Umbilical cord (tissue), 2 donors: ENCODE results near the gene CD86. TPM values are rescaled to one million over a fixed set of nuclear protein-coding genes. Genes with fewer than 3 reads are reported as not detected.
"Not testable (repeated sequence)": the region's sequence is repeated elsewhere in the genome, so short reads cannot be mapped to it uniquely, and the experiment has no call there.

Experiments used
- DNase-seq: peaks from one replicate; pipeline ENCODE4 v3.0.0-alpha.2; 2015; ENCODE audit warnings: low spot score
- total RNA-seq: library from RNA; depleted of rRNA; stranded (reverse); fragments of >200 nt; gene quantifications from one replicate; pipeline ENCODE4 v1.2.3, GENCODE V29; 2014; ENCODE audit warnings: low replicate concordance; ENCODE audit not compliant: insufficient read depth

Gene CD86, protein sequence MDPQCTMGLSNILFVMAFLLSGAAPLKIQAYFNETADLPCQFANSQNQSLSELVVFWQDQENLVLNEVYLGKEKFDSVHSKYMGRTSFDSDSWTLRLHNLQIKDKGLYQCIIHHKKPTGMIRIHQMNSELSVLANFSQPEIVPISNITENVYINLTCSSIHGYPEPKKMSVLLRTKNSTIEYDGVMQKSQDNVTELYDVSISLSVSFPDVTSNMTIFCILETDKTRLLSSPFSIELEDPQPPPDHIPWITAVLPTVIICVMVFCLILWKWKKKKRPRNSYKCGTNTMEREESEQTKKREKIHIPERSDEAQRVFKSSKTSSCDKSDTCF
- 20.2 TPM for total RNA-seq

DNA sequence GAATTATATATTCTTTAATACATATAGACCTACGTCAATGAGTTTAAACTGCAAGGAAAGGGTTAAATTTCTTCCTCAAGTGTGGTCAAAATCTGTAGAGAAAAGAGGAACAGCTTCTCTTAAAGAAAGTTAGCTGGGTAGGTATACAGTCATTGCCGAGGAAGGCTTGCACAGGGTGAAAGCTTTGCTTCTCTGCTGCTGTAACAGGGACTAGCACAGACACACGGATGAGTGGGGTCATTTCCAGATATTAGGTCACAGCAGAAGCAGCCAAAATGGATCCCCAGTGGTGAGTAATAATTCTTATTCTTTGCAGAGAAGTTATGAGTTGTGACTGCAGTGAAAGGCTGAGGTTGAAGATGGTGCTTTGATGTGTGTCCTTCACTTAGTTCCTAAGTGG lies at the start of gene CD86:
Gene CD86, plus strand, starts transcription at position 148 of the 400 bp plus-strand sequence. Its CDS starts 128 bp downstream, at position 276.
- peak; percentile 21 for DNase-seq

DNA sequence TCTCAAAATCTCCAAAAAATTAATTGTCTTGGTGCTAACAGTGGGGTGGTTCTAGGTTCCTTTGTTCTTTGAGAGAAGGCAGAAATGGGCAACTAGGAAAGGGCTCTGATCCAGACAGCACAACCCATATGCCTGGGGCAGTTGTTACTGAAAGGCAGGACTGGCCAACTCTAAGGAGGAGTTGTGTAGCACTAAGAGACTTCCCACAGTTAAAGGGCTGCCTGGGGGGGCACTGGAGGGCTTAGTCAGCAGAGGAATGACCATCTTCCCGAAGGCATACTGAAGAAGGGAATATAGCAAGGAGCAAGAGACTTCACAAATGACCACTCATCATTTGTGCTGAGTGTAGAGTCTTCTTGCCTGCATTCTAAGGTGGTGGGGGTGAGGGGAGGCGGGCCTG lies 48.9 kb upstream of the CD86 start:
- no peak for DNase-seq

DNA sequence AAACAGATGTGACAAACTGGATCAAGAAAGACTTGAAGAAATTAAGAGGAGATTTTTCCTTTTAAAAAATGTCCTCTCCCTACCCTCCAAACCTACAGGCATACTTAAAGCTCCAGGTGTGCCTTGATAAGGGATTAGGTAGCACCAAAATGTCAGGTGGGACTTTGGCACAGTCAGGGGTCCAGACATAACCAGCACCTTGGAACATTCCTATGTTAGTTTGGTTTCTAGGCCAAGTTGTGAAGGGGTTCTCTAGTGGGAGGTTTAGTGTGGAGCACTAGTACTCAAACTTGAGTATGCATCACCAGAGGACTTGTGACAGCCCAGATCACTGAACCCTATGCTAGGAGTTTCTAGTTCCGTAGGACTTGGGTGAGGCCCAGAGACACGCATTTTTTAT lies 47.0 kb upstream of the CD86 start:
- no peak for DNase-seq

DNA sequence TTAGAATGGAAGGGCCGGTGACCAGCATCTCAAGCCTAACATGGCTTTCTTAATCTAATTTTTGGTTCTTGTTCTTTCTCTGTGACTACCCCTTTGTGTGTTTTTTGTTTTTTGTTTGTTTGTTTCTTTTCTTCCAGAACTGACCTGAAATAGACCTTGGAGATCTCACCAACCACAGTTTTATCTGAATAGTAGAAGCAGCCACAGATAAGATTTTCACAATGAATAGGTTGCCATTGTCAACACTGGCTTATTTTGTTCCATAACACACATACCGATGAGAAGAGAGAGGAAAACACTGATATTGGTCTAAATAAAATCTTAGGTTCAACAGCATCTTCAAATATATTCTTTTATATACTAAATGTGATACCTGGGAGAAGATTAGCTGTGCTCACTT lies 44.7 kb upstream of the CD86 start:
- no peak for DNase-seq

DNA sequence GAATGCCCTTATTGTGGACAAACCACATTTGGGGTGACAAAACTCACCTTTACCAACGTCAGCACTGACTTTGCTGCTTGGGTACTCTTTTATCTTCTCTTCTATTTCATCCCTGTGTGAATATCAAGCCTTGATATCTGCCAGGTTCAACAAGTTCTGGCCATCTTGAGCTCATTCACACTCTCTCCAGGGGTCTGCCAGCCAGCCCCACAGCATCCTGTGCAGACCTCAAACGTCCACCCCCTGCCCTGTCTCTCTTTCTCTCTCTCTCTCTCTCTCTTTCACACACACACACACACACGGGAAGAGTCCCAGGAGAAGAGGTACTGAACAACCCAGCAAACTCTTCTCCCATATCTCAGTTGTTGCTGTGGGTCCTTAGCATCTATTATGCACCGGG lies 43.8 kb upstream of the CD86 start:
- no peak for DNase-seq

DNA sequence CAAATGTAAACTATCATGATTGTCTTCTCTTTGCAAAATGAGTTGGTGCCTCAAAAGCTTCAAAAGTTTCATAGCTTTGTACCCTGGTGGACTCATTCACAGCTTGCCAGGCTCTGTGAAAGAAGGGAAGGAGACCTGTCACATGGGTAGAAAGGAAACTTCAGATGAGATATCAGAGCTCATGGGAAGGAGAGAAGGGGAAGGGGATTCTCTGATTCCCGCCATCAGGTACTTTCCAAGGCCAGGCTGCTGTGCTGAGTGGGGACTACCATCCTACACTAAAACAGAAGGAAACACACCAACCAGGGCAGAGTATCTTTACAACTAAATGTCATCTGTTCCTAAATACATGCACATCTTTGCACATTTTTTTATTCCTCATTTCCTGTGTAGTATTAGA lies 42.3 kb upstream of the CD86 start:
- DNase-seq, result no peak

DNA sequence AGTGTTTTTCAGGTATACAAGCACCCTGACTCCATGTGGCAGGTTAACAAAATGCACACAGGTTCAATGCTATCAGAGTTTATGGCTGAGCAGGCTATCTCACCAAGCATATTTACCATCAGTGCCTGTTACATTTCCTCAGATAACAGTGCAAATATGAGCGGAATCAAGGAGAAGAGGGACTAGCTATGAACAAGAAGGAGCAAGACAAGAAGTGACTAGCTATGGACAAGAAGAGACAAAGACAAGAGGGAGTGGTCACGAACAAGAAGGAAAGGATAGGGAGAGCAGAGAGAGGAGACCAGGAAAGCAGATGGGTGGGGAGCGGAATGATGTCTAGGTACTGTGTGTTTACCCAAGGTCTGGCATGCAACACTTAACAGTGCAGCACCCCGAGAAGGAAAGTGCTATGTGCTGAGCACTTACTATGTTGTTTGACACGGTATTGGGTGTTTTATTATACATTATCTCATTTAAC lies 41.7 kb upstream of the CD86 start:
- no peak for DNase-seq

DNA sequence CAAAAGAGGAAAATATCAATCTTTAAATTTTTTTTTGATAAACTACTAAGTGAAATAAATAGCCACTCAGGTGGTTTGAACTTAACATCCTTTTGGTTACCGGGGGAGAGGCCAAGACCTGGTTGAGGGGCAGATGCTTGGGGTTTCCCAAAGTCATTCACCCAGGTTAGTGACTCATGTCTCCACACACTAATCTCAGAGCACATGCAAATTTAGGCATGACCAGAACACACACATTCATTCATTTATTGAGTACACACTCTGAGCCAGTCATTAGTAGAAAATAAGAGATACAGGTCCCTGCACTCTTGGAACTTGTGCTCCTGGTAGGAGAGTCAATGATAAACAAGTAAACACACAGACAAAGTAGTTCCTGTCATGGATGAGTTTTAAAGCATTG lies 40.4 kb upstream of the CD86 start:
- no peak for DNase-seq

DNA sequence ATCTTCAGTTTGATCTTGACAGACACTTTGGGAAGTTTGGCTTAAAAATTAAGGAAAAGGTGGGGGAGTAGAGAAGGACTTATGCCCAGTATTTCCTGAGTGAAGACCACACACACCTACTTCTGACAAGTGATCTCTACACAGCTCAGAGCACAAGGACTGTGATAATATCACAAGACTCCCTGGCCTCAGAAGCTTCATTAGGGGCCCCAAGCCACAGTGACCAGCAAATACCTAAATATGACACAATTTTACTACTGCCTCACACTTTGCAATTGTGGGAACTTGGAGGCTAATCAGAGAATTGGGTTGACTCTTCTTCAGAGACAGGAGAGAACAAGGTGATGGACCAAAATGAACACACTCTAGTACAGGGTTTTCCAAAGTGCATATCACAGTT lies 35.7 kb upstream of the CD86 start:
- no peak for DNase-seq

DNA sequence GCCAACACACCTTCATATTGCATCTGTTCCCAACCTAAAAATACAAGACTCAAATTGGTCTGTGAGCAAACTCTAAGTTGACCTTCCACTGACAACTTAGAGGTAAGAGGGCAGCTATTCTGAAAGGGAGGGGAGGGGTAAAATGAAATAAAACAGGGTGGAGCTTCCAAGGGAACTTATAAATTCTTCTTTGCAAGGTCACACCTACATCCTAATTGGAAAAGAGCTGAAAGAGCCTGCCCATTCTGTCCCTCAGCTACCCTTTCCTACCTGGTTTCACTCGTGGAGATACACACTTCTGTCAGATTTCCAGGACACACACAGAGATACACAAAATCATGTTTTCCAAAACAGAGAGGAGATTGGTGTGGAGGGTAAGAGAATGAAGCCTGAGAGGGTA lies 34.1 kb upstream of the CD86 start:
- no peak for DNase-seq

DNA sequence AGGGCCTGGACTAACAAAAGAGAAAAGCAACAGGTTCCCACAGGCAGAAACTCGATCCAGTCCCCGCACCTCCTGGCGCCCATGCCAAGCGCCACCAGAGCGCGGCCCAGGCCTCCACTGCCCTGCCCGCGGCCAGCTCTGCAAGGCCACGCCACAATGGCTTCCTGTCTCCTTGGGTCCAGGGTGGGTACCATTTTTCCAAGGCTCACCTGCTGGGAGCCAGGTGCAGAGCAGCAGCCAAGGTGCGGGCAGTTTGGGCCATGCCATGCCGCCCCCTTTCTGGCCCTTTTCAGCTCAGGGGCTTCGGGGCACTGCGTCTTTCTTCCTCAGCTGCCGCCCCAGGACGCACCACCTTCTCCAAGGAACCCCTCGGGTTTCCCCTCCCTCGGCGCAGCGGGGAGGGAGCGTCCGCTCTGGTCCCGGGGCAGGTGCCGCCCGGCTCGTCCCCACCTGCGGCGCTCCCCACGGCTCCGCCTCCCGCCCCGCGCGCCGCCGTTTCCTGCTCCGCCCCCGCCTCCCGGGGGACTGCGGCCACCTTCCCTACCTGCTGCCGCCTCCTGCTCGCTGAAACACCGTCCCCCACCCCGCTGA lies 33.3 kb upstream of the CD86 start, which contains the start of gene ILDR1:
Gene ILDR1, minus strand, starts transcription at position 437 of the 591 bp plus-strand sequence. Its CDS starts 170 bp downstream, at position 267.
- DNase-seq, result no peak

DNA sequence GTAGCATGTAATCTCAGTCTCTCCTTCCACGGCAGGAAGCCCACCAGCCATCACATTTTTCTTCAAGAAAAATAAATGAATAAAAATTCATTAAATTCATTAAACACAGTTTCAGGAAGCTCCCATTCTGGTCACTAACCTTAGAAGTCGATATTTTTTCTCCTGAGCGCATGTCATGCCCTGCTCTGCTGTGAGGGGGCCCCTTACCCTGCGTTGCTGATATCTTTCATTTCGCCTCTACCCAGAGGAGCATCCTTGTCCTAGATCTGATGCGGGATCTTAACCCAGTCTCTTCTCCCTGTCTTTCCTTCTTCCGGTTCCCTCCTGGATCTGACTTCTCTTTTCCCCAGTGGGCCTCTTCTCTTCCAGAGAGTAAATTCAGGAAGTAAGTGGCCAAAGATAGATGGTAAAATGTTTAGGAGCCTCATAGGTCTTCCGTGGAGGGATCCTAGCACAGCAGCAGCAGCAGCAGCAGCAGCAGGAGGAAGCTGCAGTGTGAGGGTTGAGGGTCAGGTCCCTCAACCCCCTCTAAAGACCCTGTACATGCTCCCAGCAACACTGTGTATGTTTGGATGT lies 31.7 kb upstream of the CD86 start:
- no peak for DNase-seq

DNA sequence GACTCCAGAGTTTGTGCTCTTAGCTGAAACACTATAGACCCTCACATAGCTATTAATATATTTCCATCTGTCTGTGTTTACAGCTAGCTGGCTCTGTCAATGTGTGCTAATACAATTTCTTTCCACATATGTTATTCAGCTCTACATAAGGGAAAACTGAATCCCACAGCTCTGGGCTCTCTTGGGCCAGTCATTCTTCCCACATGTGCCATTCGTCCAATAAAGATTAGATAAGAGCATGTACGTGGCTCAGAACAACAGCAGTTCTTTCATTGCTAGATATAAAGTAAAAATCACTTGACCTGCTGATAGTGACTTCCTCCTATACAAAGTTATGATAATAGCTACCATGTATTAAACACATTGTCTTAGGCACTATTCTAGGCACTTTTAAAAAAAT lies 30.4 kb upstream of the CD86 start:
- DNase-seq, result no peak

DNA sequence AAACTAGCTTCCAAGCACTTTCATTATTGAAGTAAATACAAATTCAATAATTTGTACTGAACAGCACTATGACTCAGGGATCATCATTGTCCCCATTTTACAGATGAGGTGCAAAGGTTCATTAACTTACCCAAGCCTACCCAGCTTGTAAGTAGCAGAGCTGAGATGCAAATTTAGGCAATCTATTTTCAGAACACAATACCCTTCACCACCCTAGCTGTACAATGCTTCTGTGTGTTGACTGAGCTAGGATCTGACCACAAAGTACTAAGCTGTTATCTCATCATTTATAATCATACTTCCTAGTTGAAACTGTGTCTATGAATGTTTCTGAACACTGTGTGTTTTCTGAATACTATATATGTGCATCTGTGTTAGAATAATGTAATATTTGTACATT lies 29.9 kb upstream of the CD86 start:
- DNase-seq, result no peak

DNA sequence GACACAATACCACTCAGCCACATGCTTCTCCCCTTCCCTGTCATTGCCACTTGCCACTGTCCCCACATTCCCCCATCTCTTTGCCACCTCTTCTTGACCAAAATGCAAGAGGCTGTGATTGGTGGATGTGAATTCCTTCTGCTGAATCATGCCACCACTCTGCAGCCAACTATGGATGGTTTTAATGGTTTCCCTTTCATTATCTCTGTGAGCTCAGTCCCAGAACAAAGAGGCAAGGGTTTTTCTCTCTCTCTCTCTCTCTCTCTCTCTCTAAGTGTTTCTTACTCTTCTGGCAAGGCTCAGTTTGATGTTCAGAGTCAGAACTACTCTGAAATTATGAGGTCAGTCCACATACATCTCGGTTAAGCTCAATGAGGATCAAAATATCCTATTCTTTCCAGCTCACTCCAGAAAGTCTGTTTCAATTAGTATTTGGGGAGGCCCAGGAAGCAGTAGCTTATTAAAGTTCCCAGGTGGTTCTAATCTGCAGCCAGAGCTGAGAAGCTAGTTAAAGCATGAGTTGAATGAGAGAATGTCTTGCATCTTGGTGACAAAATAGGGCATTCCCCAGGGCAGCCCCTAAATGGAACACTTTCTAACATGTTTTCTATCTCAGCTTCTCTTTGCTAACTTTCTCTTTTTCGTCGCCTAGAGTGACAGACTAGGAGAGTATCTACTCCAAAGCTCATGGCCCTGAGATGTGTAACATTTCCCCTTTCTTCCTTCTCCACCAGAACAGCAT lies 24.6 kb upstream of the CD86 start:
- DNase-seq, result no peak

DNA sequence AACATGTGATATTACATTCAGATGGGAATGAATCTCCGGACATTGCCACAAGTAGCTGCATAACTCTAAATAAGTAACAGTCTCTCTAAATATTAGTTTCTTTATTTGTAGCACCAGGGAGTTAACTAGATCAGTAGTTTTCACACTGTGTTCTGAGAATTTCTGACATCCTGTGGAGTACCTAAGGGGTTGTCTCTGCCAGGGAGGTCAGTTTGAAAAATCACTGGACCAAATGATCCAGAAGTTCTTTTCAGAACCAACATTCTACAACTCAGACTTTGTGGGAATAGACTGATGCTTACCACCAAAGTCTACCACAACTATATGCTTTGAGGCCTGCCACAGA lies 24.1 kb upstream of the CD86 start:
- no peak for DNase-seq

DNA sequence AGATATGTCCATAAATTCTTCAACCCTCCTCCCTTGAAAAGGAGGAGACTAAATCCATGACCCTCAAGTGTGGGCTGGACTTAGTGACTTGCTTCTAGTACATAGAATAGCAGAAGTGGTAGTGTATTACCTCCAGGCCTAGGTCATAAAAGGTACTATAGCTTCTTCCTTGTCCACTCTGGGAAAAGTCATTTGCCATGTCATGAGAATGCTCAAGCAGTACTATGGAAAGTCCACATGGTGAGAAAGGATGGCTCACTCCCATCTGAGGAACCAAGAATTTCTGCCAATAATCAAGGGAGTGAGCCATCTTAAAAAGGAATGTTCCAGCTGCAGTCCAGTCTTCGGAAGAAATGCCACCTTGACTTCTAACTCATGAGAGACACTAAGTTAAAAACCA lies 22.6 kb upstream of the CD86 start:
- DNase-seq, result no peak

DNA sequence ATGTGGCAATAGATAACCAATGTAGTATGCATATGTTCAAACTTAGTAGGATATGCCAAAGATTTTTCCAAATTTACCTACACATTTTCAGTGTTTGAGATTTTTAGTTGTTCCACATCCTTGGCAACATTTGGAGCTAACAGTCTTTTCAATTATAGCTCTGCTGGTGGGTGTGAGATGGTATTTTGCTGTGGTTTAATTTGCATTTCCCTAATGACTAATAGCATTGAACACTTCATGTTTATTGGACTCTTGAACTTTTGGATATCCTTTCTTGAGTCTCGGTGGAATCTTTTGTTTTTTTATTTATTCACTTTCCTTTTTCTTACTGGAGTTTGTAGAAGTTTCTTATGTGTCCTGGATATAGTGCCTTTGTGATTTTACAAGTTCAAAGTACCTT lies 22.1 kb upstream of the CD86 start:
- no peak for DNase-seq

DNA sequence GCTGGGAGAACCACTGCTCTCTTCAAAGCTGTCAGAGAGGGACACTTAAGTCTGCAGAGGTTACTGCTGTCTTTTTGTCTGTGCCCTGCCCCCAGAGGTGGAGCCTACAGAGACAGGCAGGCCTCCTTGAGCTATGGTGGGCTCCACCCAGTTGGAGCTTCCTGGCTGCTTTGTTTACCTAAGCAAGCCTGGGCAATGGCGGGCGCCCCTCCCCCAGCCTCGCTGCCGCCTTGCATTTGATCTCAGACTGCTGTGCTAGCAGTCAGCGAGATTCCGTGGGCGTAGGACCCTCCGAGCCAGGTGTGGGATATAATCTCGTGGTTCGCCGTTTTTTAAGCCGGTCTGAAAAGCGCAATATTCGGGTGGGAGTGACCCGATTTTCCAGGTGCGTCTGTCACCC lies 7.9 kb upstream of the CD86 start:
- not testable (repeated sequence) for DNase-seq

DNA sequence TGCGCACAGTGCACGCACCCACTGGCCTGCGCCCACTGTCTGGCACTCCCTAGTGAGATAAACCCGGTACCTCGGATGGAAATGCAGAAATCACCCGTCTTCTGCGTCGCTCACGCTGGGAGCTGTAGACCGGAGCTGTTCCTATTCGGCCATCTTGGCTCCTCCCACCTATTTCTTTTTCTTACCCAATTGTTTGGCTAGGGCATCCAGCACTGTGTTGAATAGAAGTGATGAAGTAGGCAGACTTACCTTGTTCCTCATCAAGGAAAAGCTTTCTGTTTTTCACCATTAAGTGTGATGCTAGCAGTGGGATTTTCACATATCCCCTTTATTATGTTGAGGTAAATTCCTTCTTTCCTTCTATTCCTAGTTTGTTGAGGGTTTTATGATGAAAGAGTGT lies 7.4 kb upstream of the CD86 start:
- DNase-seq, result not testable (repeated sequence)

DNA sequence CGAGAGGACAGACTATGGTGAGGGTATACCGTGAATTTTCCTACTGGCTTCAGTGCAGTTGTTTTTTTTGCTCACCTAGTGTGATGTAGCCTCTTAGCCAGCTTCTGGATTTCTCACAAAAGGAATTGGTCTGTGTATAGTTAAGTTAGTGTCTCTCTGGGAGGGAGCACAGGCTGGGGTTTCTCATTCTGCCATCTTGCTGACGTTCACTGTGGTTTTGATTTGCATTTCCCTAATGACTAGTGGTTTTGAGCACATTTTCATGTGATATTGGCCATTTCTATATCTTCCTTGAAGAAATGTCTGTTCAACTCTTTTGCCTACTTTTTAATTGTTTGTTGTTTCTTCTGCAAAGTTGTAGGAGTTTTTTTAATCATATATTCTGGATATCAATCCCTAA lies 2.2 kb upstream of the CD86 start:
- DNase-seq, result no peak

DNA sequence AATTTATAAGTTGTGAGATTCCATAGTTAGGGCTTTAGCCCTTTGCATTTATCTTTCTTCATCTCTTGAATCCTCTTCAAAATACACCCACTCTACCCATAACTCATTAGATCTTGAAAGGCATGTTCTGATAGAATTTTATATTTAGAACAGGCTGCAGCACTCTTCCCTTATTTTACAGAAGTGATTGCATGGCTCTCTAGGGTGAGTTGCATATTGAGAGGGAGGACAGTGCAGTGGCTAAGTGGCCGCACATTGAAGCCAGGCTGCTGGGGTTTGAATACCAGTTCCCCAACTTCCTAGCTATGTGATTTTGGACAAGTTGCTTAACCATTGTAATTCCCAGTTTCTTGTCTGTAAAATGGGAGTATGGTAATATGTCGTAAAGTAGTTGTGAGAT lies 2.5 kb downstream of the CD86 start:
- DNase-seq, result no peak
